IPS-18c (cell line): ENCODE measurements around the gene ERVK3-1.
"Not testable (repeated sequence)": the region's sequence is repeated elsewhere in the genome, so short reads cannot be mapped to it uniquely, and the experiment has no call there.

ENCODE experiments used
- H3K4me3 ChIP-seq: 2 replicates; pipeline ENCODE4 v1.7.0; 2013; ENCODE audit warnings: low read depth, mild to moderate bottlenecking, low read length, moderate library complexity; ENCODE audit not compliant: insufficient read depth
- H3K9me3 ChIP-seq: one replicate; pipeline ENCODE4 v1.6.1; 2013; ENCODE audit warnings: mild to moderate bottlenecking, low read length, moderate library complexity; ENCODE audit not compliant: control insufficient read depth, insufficient read depth

Gene ERVK3-1

DNA sequence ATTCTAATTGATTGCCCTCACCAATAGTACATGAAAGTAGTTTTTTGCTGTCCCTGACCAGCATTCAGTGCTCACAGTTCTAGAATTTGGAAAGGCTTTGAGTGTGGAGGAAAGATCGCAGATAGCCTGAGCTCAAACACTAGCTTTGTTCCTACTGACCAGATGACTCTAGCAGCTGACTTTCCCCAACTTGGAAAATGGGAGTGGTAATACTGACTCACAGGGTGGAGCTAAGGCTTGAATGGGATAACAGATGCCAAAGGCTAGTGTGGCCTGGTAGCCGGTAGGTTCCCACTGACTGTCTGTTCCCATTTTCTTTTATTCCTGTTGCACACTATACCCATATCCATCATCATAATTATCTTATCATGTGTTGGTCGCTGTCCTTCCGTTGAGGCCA is 25.3 kb downstream of the ERVK3-1 start:
- no peaks in the 10 kb centered on the region for H3K9me3 ChIP-seq

DNA sequence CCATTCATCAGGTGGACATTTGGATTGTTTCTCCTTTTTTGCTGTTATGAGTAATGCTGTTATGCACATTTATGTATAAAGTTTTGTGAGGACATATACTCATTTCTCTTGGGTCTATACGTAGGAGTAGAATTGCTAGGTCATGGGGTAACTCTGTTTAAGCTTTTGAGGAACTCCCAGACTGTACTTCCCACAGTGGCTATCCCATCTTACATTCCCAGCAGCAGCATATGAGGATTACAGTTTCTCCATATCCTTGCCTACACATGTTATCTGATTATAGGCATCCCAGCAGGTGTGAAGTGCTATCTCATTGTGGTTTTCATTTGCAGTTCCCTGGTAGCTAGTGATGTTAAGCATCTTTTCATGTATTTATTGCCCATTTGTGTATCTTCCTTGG is 27.5 kb downstream of the ERVK3-1 start:
- H3K9me3 ChIP-seq: no peaks in the 10 kb centered on the region
- H3K4me3 ChIP-seq: no peak overlapping the region

More for the DNA sequence above, 25.3 kb downstream of the ERVK3-1 start:
- H3K4me3 ChIP-seq: no peak overlapping the region

DNA sequence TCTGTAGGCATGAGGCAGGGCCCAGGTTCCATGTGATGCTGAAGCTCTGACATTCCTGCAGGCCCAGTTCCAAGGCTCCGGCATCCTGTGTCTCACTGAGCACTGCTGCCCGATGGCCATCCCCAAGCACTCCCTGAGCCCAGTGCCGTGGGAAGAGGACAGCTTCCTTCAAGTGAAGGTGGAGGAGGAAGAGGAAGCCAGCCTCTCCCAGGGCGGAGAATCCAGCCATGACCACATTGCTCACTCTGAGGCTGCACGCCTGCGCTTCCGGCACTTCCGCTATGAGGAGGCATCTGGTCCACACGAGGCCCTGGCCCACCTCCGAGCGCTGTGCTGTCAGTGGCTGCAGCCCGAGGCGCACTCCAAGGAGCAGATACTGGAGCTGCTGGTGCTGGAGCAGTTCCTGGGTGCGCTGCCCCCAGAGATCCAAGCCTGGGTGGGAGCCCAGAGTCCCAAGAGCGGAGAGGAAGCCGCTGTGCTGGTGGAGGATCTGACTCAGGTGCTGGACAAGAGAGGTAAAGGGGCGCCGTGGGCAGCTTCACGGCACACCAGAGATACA is 29.6 kb downstream of the ERVK3-1 start:
- H3K4me3 ChIP-seq: no peak overlapping the region
- H3K9me3 ChIP-seq: no peaks in the 10 kb centered on the region

- H3K4me3 ChIP-seq: no peak overlapping the region
- no peaks in the 10 kb centered on the region for H3K9me3 ChIP-seq
These were observed 30.5 kb downstream of the ERVK3-1 start for GRCh38 chr19:58335630-58336029.

- Histone ChIP-seq H3K9me3 (no peaks in the 10 kb centered on the region), H3K4me3 (no peak overlapping the region)
These were observed 31.0 kb downstream of the ERVK3-1 start for GRCh38 chr19:58336216-58336615.

- H3K9me3 ChIP-seq: no peaks in the 10 kb centered on the region
- H3K4me3 ChIP-seq: no peak overlapping the region
These were observed 31.6 kb downstream of the ERVK3-1 start for GRCh38 chr19:58336820-58337219.

DNA sequence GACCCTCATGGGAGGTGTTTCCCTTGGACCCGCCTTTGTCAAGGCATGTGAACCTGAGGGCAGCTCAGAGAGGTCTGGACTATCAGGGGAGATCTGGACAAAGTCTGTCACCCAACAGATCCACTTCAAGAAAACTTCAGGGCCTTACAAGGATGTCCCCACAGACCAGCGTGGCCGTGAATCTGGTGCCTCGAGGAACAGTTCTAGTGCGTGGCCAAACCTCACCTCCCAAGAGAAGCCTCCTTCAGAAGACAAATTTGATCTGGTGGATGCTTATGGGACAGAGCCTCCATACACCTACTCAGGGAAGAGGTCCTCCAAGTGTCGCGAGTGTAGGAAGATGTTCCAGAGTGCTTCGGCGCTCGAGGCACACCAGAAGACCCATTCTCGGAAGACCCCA is 33.2 kb downstream of the ERVK3-1 start:
- H3K4me3 ChIP-seq: no peak overlapping the region
- H3K9me3 ChIP-seq: no peaks in the 10 kb centered on the region

- Histone ChIP-seq H3K4me3 (no peak overlapping the region), H3K9me3 (no peaks in the 10 kb centered on the region)
These were observed 33.8 kb downstream of the ERVK3-1 start for GRCh38 chr19:58338825-58339558.

DNA sequence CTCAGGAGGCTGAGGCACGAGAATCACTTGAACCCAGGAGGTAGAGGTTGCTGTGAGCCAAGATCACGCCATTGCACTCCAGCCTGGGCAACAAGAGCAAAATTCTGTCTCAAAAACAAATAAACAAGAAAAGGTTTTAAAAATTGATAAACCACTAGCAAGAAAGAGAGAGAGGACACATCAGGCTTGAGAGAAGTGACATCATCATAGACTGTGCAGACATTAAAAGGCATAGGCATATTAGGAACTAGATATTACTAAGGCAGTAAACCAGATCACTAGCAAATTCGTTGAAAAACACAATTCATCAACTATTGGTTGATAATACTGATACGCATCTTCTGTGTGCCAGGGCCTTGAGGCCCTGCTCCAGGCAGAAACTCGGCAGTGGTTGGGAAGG is 40.4 kb downstream of the ERVK3-1 start:
- no peaks in the 10 kb centered on the region for H3K9me3 ChIP-seq
- H3K4me3 ChIP-seq: no peak overlapping the region

- no peaks in the 10 kb centered on the region for H3K9me3 ChIP-seq
- H3K4me3 ChIP-seq: peak overlapping the region; percentile 92
These were observed 42.1 kb downstream of the ERVK3-1 start for GRCh38 chr19:58346961-58347929.

GRCh38 chr19:58348080-58348479 is 42.9 kb downstream of the ERVK3-1 start:
- H3K9me3 ChIP-seq: not testable (repeated sequence)
- peak overlapping the region; percentile 92 for H3K4me3 ChIP-seq

- H3K9me3 ChIP-seq: no peaks in the 10 kb centered on the region
- no peak overlapping the region for H3K4me3 ChIP-seq
These were observed 44.4 kb downstream of the ERVK3-1 start for GRCh38 chr19:58349590-58349989.

- no peaks in the 10 kb centered on the region for H3K9me3 ChIP-seq
- no peak overlapping the region for H3K4me3 ChIP-seq
These were observed 45.1 kb downstream of the ERVK3-1 start for GRCh38 chr19:58350001-58350861.

- no peak overlapping the region for H3K4me3 ChIP-seq
These were observed 45.8 kb downstream of the ERVK3-1 start for GRCh38 chr19:58350871-58351557.

GRCh38 chr19:58351558-58351878 is 46.3 kb downstream of the ERVK3-1 start:
- Histone ChIP-seq H3K4me3 (no peak overlapping the region), H3K9me3 (no peaks in the 10 kb centered on the region)

More at GRCh38 chr19:58350871-58351557, 45.8 kb downstream of the ERVK3-1 start:
- no peaks in the 10 kb centered on the region for H3K9me3 ChIP-seq

- Histone ChIP-seq H3K4me3 (no peak overlapping the region), H3K9me3 (no peaks in the 10 kb centered on the region)
These were observed 47.0 kb downstream of the ERVK3-1 start for GRCh38 chr19:58351990-58352755.
